HG03378 (cell line): Measurements from ENCODE around the gene PTTG1.

ENCODE experiments used
- ATAC-seq: cut with Tn5 transposase; IDR thresholded peaks from one replicate; pipeline ENCODE4 v1.9.1; 2021; ENCODE audit warnings: mild to moderate bottlenecking, moderate library complexity; ENCODE audit not compliant: unreplicated experiment

Gene PTTG1

GRCh38 chr5:160470437-160471361 is 49.0 kb downstream of the PTTG1 start:
- no peak for ATAC-seq

DNA sequence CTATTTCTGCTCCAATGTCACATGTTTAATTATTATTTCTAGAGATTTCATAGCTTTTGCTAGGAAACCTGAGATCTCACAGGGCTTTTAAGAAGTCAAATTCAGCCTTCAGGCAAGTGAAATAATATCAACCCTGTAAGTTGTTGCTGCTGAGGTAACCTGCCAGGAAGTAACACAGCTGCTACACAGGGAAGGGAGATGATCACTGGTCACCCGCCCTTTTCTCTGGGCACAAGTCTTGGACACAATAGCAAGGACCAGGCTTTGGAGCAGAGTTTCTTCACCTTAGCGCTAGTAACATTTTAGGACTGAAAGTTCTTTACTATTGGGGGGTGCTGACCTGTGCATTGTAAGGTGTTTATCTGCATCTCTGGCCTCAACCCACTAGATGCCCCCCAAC is 50.1 kb downstream of the PTTG1 start:
- ATAC-seq: no peak

- ATAC-seq: no peak
Observed at GRCh38 chr5:160472482-160472881, 50.8 kb downstream of the PTTG1 start.

GRCh38 chr5:160473681-160474080 is 52.0 kb downstream of the PTTG1 start:
- ATAC-seq: no peak

GRCh38 chr5:160474084-160474483 is 52.4 kb downstream of the PTTG1 start:
- ATAC-seq: no peak

- no peak for ATAC-seq
Observed at GRCh38 chr5:160475864-160476438, 54.3 kb downstream of the PTTG1 start.

DNA sequence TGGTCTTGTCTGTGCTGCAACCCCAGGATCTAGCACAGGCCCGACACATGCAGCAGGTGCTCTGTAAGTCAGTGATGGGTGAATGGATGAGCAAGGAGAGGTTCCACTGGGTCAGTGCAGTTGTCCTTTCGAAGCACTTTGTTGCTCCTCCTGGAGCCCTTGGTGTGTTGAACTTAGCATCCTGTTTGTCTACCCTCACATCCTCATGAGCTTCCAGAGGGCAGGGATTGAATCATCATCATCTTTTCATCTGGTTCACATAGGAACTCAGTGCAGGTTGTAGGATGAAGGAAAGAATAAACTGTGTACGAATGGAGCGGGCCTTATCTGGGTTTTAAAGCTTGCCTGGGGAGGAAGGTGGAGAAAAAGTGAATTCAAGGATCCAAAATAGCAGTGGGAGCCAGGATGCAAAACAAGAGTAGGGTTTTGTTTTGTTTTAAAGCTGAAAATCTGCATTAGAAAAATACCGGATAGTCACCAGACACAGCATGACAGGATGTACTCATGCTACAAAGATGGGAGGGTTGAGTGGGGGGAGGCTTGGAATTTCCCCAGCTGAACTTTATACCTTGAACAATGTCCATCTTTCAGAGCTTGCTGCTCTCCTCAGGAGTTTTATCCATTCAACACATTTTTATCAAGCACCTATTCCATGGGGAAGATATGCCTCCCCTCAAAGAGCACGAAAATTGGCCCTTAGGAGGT is 55.8 kb downstream of the PTTG1 start:
- no peak for ATAC-seq

- no peak for ATAC-seq
Observed at GRCh38 chr5:160478163-160478562, 56.5 kb downstream of the PTTG1 start.
